PFSK-1 (cell line): ENCODE data around the gene PBX2.

Experiments
- FOXP2 ChIP-seq: optimal IDR thresholded peaks from 2 replicates; pipeline ENCODE3; 2011; ENCODE audit warnings: borderline replicate concordance, control low read depth, inconsistent platforms; ENCODE audit not compliant: insufficient read depth; ENCODE audit errors: extremely low read length, extremely low read depth
- POLR2AphosphoS5 ChIP-seq: IDR thresholded peaks from 2 replicates; pipeline ENCODE4 v1.6.1; 2012; ENCODE audit warnings: low read depth, mild to moderate bottlenecking, control low read depth, low read length, moderate library complexity
- SIN3A ChIP-seq: IDR thresholded peaks from 2 replicates; pipeline ENCODE4 v1.6.1; 2012; ENCODE audit warnings: mild to moderate bottlenecking, low read length, moderate library complexity, borderline replicate concordance; ENCODE audit not compliant: insufficient read depth
- TAF1 ChIP-seq: IDR thresholded peaks from 2 replicates; pipeline ENCODE4 v1.6.1; 2012; ENCODE audit warnings: low read length, control low read depth, borderline replicate concordance; ENCODE audit not compliant: insufficient read depth
- TF ChIP-seq, protein P1 (sequence below), 2 experiments: IDR thresholded peaks; 2 replicates each; pipeline versions ENCODE4 v1.6.1 to v1.8.0; 2011 to 2012; ENCODE audit warnings: low read depth in 2 of 2, low read length in 2 of 2, control low read depth in 1 of 2, inconsistent platforms in 1 of 2, mild to moderate bottlenecking in 1 of 2, moderate library complexity in 1 of 2; ENCODE audit not compliant: insufficient read depth in 1 of 2

PBX2 gene

DNA sequence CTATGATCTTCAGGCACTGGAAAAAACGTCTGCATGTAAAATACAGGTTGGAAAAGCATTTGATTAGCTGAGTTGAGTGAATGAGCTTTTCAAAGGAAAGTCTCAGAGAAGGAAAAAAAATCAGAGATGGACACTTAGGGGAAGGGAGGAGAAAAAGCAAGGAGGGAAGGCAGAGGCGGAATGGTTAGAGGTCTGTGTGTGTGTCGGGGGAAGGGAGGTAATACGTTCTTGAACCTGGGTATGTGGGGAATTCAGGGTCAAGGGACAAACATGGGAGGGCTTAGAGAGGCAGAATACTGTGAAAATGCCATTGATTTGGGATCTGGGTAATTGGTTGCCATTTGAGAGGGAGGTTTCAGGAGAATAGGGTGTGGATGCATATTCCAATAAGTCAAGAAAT lies 43.3 kb downstream of the PBX2 start:
- TF ChIP-seq POLR2AphosphoS5 (no peak), FOXP2 (no peak), SIN3A (no peak), TAF1 (no peak)
- TF ChIP-seq, protein P1, sequence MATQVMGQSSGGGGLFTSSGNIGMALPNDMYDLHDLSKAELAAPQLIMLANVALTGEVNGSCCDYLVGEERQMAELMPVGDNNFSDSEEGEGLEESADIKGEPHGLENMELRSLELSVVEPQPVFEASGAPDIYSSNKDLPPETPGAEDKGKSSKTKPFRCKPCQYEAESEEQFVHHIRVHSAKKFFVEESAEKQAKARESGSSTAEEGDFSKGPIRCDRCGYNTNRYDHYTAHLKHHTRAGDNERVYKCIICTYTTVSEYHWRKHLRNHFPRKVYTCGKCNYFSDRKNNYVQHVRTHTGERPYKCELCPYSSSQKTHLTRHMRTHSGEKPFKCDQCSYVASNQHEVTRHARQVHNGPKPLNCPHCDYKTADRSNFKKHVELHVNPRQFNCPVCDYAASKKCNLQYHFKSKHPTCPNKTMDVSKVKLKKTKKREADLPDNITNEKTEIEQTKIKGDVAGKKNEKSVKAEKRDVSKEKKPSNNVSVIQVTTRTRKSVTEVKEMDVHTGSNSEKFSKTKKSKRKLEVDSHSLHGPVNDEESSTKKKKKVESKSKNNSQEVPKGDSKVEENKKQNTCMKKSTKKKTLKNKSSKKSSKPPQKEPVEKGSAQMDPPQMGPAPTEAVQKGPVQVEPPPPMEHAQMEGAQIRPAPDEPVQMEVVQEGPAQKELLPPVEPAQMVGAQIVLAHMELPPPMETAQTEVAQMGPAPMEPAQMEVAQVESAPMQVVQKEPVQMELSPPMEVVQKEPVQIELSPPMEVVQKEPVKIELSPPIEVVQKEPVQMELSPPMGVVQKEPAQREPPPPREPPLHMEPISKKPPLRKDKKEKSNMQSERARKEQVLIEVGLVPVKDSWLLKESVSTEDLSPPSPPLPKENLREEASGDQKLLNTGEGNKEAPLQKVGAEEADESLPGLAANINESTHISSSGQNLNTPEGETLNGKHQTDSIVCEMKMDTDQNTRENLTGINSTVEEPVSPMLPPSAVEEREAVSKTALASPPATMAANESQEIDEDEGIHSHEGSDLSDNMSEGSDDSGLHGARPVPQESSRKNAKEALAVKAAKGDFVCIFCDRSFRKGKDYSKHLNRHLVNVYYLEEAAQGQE (IDR thresholded peaks at IDR 0.05; ENCODE audit: insufficient read depth in 1 of 2, low read depth in 2 of 2, low read length in 2 of 2): no peak

DNA sequence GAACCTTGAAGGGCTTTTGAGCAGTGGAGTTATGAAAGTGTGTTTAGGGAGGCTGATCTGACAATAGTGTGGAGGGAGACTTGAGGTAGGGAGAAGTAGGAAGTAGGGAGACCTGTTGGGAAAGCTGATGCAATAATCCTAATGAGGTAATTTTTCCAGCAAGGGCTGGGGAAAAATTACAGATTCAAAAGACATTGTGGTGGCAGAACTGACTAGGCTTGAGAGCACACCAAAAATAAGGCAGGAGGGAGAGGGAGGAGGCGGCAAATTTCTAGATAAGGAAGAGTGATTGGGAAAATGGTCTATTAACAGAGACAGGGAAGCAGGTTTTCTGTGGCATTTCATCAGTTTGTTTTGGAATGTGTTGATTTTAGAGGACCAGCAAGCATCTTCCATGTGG lies 43.7 kb downstream of the PBX2 start:
- no peak for TF ChIP-seq FOXP2
- TF ChIP-seq POLR2AphosphoS5: no peak
- TF ChIP-seq, protein P1 (IDR thresholded peaks at IDR 0.05; ENCODE audit: insufficient read depth in 1 of 2, low read depth in 2 of 2, low read length in 2 of 2): no peak
- no peak for TF ChIP-seq SIN3A
- no peak for TF ChIP-seq TAF1

DNA sequence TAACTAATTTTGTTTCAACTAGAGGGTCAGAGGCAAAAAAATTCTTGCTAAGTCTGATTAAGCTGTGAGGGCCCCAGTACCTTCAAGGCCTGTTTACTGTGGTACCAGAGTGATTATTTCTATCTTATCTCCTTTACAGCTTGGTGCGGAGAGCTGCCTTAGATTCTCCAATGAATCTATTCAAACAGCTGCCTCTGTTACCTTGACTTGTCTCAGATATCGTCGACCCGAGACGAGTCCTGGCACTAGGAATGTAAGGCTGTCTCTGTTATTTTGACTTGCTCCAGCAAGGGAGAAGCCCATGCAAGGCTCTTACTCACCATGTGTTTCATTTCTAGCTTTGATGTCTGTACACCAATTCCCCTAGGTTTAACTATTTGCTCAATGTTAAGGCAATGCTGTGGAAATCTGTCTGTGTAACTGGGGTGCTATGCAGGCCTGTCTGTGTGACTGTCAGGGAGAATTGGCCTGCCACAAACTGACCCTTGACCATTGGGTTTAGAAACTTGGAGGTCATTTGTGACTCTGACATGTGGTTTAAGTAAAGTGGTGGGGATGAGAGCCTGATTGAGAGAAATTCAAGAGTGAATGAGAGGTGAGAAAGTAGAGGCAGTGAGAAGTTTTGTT lies 49.5 kb downstream of the PBX2 start:
- no peak for TF ChIP-seq POLR2AphosphoS5
- TF ChIP-seq, protein P1 (IDR thresholded peaks at IDR 0.05; ENCODE audit: insufficient read depth in 1 of 2, low read depth in 2 of 2, low read length in 2 of 2): no peak
- TF ChIP-seq SIN3A: no peak
- no peak for TF ChIP-seq FOXP2
- TF ChIP-seq TAF1: no peak

DNA sequence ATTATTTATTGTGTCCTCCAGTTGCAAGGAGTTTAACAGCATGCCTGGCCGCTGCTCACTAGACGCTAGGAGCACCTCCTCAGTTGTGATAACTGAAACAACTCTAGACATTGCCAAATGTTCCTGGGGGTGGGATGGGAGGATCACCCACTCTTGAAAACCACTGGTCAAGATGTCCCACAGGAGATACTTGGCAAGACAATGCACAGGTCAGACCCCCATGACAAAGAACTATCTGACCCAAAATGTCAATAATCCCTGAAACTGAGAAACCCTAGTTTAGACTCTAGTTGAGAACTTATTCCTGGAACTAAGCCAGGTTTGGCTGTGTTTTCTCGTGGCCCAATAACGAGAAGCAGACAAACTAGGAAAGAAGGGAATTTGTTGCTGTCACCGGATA lies 50.4 kb downstream of the PBX2 start:
- TF ChIP-seq SIN3A (no peak), TAF1 (no peak), FOXP2 (no peak)
- TF ChIP-seq, protein P1 (IDR thresholded peaks at IDR 0.05; ENCODE audit: insufficient read depth in 1 of 2, low read depth in 2 of 2, low read length in 2 of 2): no peak
